Measurements from ENCODE around the gene NCF2. TPM values are rescaled to one million over a fixed set of nuclear protein-coding genes. Genes with fewer than 3 reads are reported as not detected.
A peak's percentile ranks its signal among the peaks of the same experiment; 100 is the strongest.

NCF2 gene
- total RNA-seq, 2 donors from 2014 or later = 0.55 TPM; not detected in 1

- H3K36me3 ChIP-seq (ENCODE audit: control insufficient read depth, insufficient read depth, low read length) = no peaks in the 10 kb centered on the region
- Mint-ChIP-seq H3K36me3 (ENCODE audit: low read depth) (peaks cover 3% of the 10 kb centered on the region), H3K4me3 (no peak overlapping the region), H3K27ac (no peak overlapping the region), H3K27me3 (ENCODE audit: insufficient read depth) (no peaks in the 10 kb centered on the region), H3K4me1 (peaks cover 2% of the 10 kb centered on the region), H3K9me3 (peaks cover 20% of the 10 kb centered on the region)
- whole genome bisulfite sequencing, 2 experiments (ENCODE audit: insufficient coverage in 1 of 2, insufficient read length in 1 of 2) = 62 to 67% methylated on average over 1 to 2 of the region's 2 CpGs
- H3K4me3 ChIP-seq (ENCODE audit: low read length) = no peak overlapping the region
- no peak overlapping the region for H3K27ac ChIP-seq (ENCODE audit: low read depth, low read length)
- no peaks in the 10 kb centered on the region for H3K4me1 ChIP-seq (ENCODE audit: control insufficient read depth, insufficient read depth, low read length)
- H3K9me3 ChIP-seq (ENCODE audit: control insufficient read depth, low read length) = no peaks in the 10 kb centered on the region
- DNase-seq = no peak
- TF ChIP-seq CTCF (conservative IDR thresholded peaks at IDR 0.05) = no peak
- H3K9ac ChIP-seq (ENCODE audit: extremely low read depth, low read length, poor library complexity, severe bottlenecking) = no peak overlapping the region
- H3K27me3 ChIP-seq (ENCODE audit: control insufficient read depth, insufficient read depth, low read length, poor library complexity, severe bottlenecking) = no peaks in the 10 kb centered on the region
These were observed 20.8 kb upstream of the NCF2 start for GRCh38 chr1:183611021-183611420.

- H3K9ac ChIP-seq (ENCODE audit: extremely low read depth, low read length, poor library complexity, severe bottlenecking) = no peak overlapping the region
- Mint-ChIP-seq H3K9me3 (peaks cover 19% of the 10 kb centered on the region), H3K27ac (no peak overlapping the region), H3K4me3 (no peak overlapping the region), H3K36me3 (ENCODE audit: low read depth) (peaks cover 3% of the 10 kb centered on the region), H3K27me3 (ENCODE audit: insufficient read depth) (no peaks in the 10 kb centered on the region), H3K4me1 (peaks cover 2% of the 10 kb centered on the region)
- H3K27me3 ChIP-seq (ENCODE audit: control insufficient read depth, insufficient read depth, low read length, poor library complexity, severe bottlenecking) = no peaks in the 10 kb centered on the region
- no peak for DNase-seq
- WGBS, 2 experiments (ENCODE audit: insufficient coverage in 1 of 2, insufficient read length in 1 of 2) = 70 to 90% methylated on average over 1 to 3 of the region's 3 CpGs
- no peaks in the 10 kb centered on the region for H3K9me3 ChIP-seq (ENCODE audit: control insufficient read depth, low read length)
- no peaks in the 10 kb centered on the region for H3K36me3 ChIP-seq (ENCODE audit: control insufficient read depth, insufficient read depth, low read length)
- no peaks in the 10 kb centered on the region for H3K4me1 ChIP-seq (ENCODE audit: control insufficient read depth, insufficient read depth, low read length)
- H3K4me3 ChIP-seq (ENCODE audit: low read length) = no peak overlapping the region
- H3K27ac ChIP-seq (ENCODE audit: low read depth, low read length) = no peak overlapping the region
- no peak for TF ChIP-seq CTCF (conservative IDR thresholded peaks at IDR 0.05)
These were observed 19.6 kb upstream of the NCF2 start for GRCh38 chr1:183609759-183610452.

- H3K4me3 ChIP-seq (ENCODE audit: low read length) = no peak overlapping the region
- no peaks in the 10 kb centered on the region for H3K27me3 ChIP-seq (ENCODE audit: control insufficient read depth, insufficient read depth, low read length, poor library complexity, severe bottlenecking)
- Mint-ChIP-seq H3K9me3 (peaks cover 14% of the 10 kb centered on the region), H3K4me3 (no peak overlapping the region), H3K27me3 (ENCODE audit: insufficient read depth) (peaks cover under 1% of the 10 kb centered on the region), H3K27ac (no peak overlapping the region), H3K36me3 (ENCODE audit: low read depth) (no peaks in the 10 kb centered on the region), H3K4me1 (no peaks in the 10 kb centered on the region)
- H3K27ac ChIP-seq (ENCODE audit: low read depth, low read length) = no peak overlapping the region
- WGBS, 2 experiments (ENCODE audit: insufficient coverage in 1 of 2, insufficient read length in 1 of 2) = 75 to 100% methylated on average over 2 to 5 of the region's 5 CpGs
- peak; percentile 54 for DNase-seq
- H3K9ac ChIP-seq (ENCODE audit: extremely low read depth, low read length, poor library complexity, severe bottlenecking) = no peak overlapping the region
- peak; percentile 64 for TF ChIP-seq CTCF (conservative IDR thresholded peaks at IDR 0.05)
- no peaks in the 10 kb centered on the region for H3K9me3 ChIP-seq (ENCODE audit: control insufficient read depth, low read length)
- no peaks in the 10 kb centered on the region for H3K36me3 ChIP-seq (ENCODE audit: control insufficient read depth, insufficient read depth, low read length)
- no peaks in the 10 kb centered on the region for H3K4me1 ChIP-seq (ENCODE audit: control insufficient read depth, insufficient read depth, low read length)
These were observed 19.1 kb upstream of the NCF2 start for GRCh38 chr1:183609313-183609712.
